ENCODE results near the gene ADGRL3.

- no peak for TF ChIP-seq ZBTB49 (tag by site-specific recombination; IDR thresholded peaks at IDR 0.05; ENCODE audit: low read depth)
- TF ChIP-seq ATF2 (tag by site-specific recombination; IDR thresholded peaks at IDR 0.05; ENCODE audit: low read depth): no peak
- no peak for TF ChIP-seq ZNF621 (tag by site-specific recombination; IDR thresholded peaks at IDR 0.05)
- TF ChIP-seq ZBTB7A (tag by site-specific recombination; IDR thresholded peaks at IDR 0.05; ENCODE audit: low read depth): no peak
- no peak for TF ChIP-seq ZNF239 (tag by site-specific recombination; IDR thresholded peaks at IDR 0.05)
- no peak for TF ChIP-seq CTCF (tag by site-specific recombination; IDR thresholded peaks at IDR 0.05)
- TF ChIP-seq ZNF350 (tag by site-specific recombination; IDR thresholded peaks at IDR 0.05): no peak
- no peak for TF ChIP-seq KLF9 (tag by site-specific recombination; IDR thresholded peaks at IDR 0.05; ENCODE audit: low read depth)
- no peak for TF ChIP-seq ZNF292 (tag by site-specific recombination; IDR thresholded peaks at IDR 0.05; ENCODE audit: borderline replicate concordance, low read depth)
- no peak for TF ChIP-seq ZNF24 (tag by site-specific recombination; IDR thresholded peaks at IDR 0.05)
- TF ChIP-seq ZNF362 (tag by site-specific recombination; IDR thresholded peaks at IDR 0.05): no peak
Measured at GRCh38 chr4:61896634-61897033, 696.5 kb downstream of the ADGRL3 start.

Data from HEK293 (cell line).